ENCODE data around the gene ODF2.

ODF2 gene

GRCh38 chr9:128526720-128527119, 70.9 kb downstream of the ODF2 start:
- DNase-seq (ENCODE audit: low read depth in 2 of 2) = no peak

GRCh38 chr9:128528445-128529160, 72.8 kb downstream of the ODF2 start:
- DNase-seq (ENCODE audit: low read depth in 2 of 2) = no peak

- DNase-seq (ENCODE audit: low read depth in 2 of 2) = no peak
These were observed 73.4 kb downstream of the ODF2 start for GRCh38 chr9:128529191-128529590.

- no peak for DNase-seq (ENCODE audit: low read depth in 2 of 2)
These were observed 76.8 kb downstream of the ODF2 start for GRCh38 chr9:128532581-128532980.

GRCh38 chr9:128540634-128541360, 85.0 kb downstream of the ODF2 start:
- no peak for DNase-seq (ENCODE audit: low read depth in 2 of 2)

- no peak for DNase-seq (ENCODE audit: low read depth in 2 of 2)
These were observed 90.7 kb downstream of the ODF2 start for GRCh38 chr9:128546504-128546903.

GRCh38 chr9:128548876-128549275, 93.1 kb downstream of the ODF2 start:
- no peak for DNase-seq (ENCODE audit: low read depth in 2 of 2)

GRCh38 chr9:128550226-128550625, 94.4 kb downstream of the ODF2 start:
- peak in 1 of 2 donors; percentile 0 for DNase-seq (ENCODE audit: low read depth in 2 of 2)

Measured in stimulated activated CD8-positive, alpha-beta memory T cell treated with anti-CD3 and anti-CD28 coated beads, Interleukin-2, amount 100 ng/mL, for 1 hour (primary cell).